ENCODE results near the gene UTP15.

Gene UTP15

DNA sequence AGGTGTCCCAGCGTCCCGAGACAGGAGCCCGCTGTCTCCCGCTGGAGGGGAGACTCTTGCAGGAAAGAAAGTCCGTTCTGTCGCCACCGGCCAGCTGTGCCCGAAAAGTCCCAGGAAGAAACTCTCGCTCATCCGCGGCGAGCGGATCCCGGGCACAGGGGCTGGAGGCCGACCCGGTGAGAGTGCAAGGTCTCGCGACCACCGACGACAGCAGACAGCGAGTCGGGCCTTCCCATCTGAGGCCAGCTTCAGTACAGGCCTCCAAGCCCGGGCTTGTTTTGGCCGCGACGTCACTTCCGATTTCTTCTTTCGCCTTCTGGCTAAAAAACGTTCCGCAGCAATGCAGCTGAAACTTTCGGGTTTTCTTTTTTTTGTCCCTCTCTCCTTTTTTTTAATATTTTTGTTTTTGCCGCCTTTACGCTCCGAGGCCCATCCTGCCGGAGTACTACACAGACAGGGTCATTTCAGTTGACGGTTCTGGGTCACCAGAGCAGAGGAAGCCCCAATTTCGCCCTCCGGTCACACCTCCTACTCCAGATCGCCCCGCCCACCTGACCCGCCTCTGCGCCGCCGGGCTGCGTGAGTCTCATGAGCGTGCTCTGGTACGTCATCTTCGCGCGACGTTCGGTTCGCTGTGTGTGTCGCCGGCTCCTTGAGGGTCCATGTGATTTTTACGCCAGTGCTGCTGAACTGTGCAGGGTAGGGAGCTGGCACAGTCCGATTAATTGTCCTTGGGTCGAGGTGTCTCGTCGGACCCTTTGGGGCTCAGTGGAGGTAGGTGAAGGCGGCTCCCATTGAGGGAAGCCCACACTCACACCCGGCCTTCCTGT is at the start of gene UTP15, which contains the start of gene ANKRA2:
UTP15 (plus strand) TSS at position 605 of the 830 bp plus-strand sequence. CDS start 1,602 bp downstream, outside the sequence.
ANKRA2 (minus strand) TSS at position 501 of the 830 bp plus-strand sequence. CDS start 2,758 bp downstream, outside the sequence.
- TF ChIP-seq CTCF (conservative IDR thresholded peaks at IDR 0.05; ENCODE audit: control insufficient read depth, insufficient read depth, low read depth, low read length), result no peak
- peak; percentile 98 for DNase-seq (ENCODE audit: low read depth)
- peak within 1 kb of the TSS; percentile 99 for H3K4me3 ChIP-seq (ENCODE audit: control insufficient read depth, low read depth, low read length)

DNA sequence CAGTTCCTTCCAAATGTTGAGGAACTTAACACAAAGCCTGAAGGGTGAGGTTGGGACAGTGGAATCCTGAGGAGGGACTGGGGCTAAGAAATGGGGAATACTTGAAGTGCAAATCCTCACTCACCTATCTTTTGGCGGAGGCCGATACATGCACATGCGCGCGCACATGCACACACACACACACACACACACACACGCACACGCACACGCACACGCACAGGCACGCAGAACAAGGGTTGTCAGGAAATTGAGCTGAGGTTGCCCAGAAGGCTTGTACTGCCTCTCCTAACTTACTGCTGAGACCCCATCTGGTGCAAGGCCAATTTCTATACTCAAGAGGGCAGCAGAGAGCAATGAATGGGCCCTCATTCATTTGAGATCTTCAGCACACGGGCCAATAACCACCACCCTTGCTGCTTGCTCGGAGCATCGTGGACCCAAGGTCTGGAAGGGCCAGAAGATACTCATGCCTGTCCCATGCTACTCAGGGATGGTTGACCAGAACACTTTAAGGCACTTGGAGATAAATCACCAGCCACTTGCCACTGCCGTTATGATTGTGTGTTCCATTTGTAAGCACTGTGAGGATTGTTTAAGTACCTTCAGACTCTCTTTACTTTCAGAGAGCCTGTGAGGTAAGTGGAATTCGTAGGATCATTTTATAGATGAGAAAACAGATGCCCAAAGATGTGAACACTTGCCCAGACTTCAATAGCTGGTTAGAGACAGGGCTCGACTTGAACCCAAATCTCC is 45.8 kb upstream of the UTP15 start:
- no peak overlapping the region for H3K4me3 ChIP-seq (ENCODE audit: control insufficient read depth, low read depth, low read length)
- TF ChIP-seq CTCF (conservative IDR thresholded peaks at IDR 0.05; ENCODE audit: control insufficient read depth, insufficient read depth, low read depth, low read length), result peak; percentile 90
- DNase-seq (ENCODE audit: low read depth), result peak; percentile 84

- H3K4me3 ChIP-seq (ENCODE audit: control insufficient read depth, low read depth, low read length), result no peak overlapping the region
- DNase-seq (ENCODE audit: low read depth), result no peak
- TF ChIP-seq CTCF (conservative IDR thresholded peaks at IDR 0.05; ENCODE audit: control insufficient read depth, insufficient read depth, low read depth, low read length), result no peak
Observed at GRCh38 chr5:73522989-73523388, 42.6 kb upstream of the UTP15 start.

DNA sequence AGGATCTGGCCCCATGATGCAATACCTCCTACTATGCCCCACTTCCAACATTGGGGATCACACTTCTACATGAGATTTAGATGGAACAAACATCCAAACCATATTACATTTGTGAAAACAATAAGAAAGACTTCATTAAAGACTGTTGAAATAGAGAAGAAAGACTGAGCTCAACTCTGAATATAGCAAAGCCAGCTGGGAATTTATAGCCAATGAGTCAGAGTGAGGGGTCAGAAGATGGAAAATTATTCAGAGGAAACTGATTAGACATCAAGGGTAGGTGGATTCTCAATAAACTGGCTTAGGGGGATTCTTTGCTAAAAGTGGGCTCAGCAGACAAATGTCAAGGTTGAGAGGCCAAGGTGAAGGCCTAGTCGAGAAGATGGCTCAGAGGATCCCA is 41.7 kb upstream of the UTP15 start:
- peak; percentile 26 for DNase-seq (ENCODE audit: low read depth)
- H3K4me3 ChIP-seq (ENCODE audit: control insufficient read depth, low read depth, low read length), result no peak overlapping the region
- no peak for TF ChIP-seq CTCF (conservative IDR thresholded peaks at IDR 0.05; ENCODE audit: control insufficient read depth, insufficient read depth, low read depth, low read length)

DNA sequence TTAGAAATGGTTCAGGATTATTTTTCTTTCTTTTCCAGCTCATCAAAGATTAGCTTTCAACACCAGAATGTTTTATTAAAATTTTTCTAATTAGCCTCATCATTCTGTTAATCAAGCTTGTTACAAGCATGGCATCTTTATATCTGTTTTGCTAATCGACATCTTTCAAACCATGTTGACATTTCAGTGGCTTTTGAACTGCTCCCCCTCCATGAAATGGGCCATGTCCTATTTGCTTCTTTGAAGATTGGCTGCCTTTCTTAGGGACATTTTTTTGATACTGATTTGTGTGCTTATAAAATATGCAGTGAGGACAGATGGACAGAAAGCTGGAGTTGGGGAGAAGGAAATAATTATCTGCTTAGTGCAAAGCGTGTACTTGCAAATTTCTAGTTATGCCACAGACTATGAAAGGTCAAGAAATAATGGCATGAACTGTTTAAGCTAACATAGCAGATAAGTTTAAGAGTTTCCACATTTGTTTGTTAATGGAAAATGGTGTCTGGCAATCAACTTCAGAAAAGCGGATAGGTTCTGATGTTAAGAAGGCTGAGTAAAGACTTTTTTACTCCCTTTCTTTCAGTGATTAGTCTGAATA is 39.8 kb upstream of the UTP15 start:
- no peak for DNase-seq (ENCODE audit: low read depth)
- no peak for TF ChIP-seq CTCF (conservative IDR thresholded peaks at IDR 0.05; ENCODE audit: control insufficient read depth, insufficient read depth, low read depth, low read length)
- no peak overlapping the region for H3K4me3 ChIP-seq (ENCODE audit: control insufficient read depth, low read depth, low read length)

- DNase-seq (ENCODE audit: low read depth), result no peak
- TF ChIP-seq CTCF (conservative IDR thresholded peaks at IDR 0.05; ENCODE audit: control insufficient read depth, insufficient read depth, low read depth, low read length), result no peak
- H3K4me3 ChIP-seq (ENCODE audit: control insufficient read depth, low read depth, low read length), result no peak overlapping the region
Observed at GRCh38 chr5:73528248-73528647, 37.3 kb upstream of the UTP15 start.

Data from fibroblast of mammary gland (primary cell).